Measurements from ENCODE around the gene NPC1L1. TPM values are rescaled to one million over a fixed set of nuclear protein-coding genes. Genes with fewer than 3 reads are reported as not detected.
"Not testable (repeated sequence)": the region's sequence is repeated elsewhere in the genome, so short reads cannot be mapped to it uniquely, and the experiment has no call there.

Gene NPC1L1
- total RNA-seq, 1 experiment from 2014 or later, result 0.04 TPM

DNA sequence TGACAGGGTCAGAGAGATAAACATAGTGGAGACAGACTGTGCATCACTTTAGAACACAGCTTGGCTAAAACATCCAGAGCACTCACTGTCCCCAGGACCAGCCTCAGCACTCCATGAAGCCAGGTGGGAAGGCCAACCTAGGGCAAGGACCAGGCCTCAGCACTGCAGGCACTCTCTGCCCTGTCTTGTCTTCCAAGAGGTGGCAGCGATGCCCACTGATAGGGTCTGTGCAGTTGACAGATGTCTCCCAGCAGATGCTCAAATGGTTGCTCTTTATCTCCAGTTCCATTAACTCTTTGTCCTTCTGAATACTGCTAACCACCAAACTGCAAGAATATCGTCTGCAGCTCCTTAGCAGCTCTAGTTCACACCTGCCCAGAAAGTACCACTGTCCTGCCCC is 23.5 kb upstream of the NPC1L1 start:
- no peaks in the 10 kb centered on the region for H3K9me3 ChIP-seq (ENCODE audit: low read length)
- POLR2A ChIA-PET (ENCODE audit: unreplicated experiment), result interaction anchor here (0.6 to 0.8 kb wide), 2 partner anchors 339 to 1270 kb away, joined by 3 to 5 read pairs; no protein-coding TSS in a partner anchor
- CTCF ChIA-PET, result interaction anchor here (0.9 kb wide), 1 partner anchor 75 kb away, joined by 5 read pairs; no protein-coding TSS in a partner anchor
- no peaks in the 10 kb centered on the region for H3F3A ChIP-seq (ENCODE audit: low read length, unreplicated experiment)
- H3K9ac ChIP-seq (ENCODE audit: low read length), result no peak overlapping the region
- H3K4me1 ChIP-seq (ENCODE audit: insufficient read depth, low read length), result peaks cover 16% of the 10 kb centered on the region
- H3K36me3 ChIP-seq (ENCODE audit: low read depth, low read length), result peaks cover 40% of the 10 kb centered on the region
- TF ChIP-seq EZH2phosphoT487 (IDR thresholded peaks at IDR 0.05; ENCODE audit: borderline replicate concordance, low read length), result no peak
- TF ChIP-seq EZH2 (IDR thresholded peaks at IDR 0.05; ENCODE audit: low read length, unreplicated experiment), result no peak
- TF ChIP-seq, protein P1, sequence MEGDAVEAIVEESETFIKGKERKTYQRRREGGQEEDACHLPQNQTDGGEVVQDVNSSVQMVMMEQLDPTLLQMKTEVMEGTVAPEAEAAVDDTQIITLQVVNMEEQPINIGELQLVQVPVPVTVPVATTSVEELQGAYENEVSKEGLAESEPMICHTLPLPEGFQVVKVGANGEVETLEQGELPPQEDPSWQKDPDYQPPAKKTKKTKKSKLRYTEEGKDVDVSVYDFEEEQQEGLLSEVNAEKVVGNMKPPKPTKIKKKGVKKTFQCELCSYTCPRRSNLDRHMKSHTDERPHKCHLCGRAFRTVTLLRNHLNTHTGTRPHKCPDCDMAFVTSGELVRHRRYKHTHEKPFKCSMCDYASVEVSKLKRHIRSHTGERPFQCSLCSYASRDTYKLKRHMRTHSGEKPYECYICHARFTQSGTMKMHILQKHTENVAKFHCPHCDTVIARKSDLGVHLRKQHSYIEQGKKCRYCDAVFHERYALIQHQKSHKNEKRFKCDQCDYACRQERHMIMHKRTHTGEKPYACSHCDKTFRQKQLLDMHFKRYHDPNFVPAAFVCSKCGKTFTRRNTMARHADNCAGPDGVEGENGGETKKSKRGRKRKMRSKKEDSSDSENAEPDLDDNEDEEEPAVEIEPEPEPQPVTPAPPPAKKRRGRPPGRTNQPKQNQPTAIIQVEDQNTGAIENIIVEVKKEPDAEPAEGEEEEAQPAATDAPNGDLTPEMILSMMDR (conservative IDR thresholded peaks at IDR 0.05; ENCODE audit: low read depth, low read length), result no peak
- H3K79me2 ChIP-seq (ENCODE audit: low read length), result 0 out of 2 replicates have a peak, but pooled peaks cover 4% of the 10 kb centered on the region
- no peak overlapping the region for H3K27ac ChIP-seq (ENCODE audit: low read length)
- peaks cover 6% of the 10 kb centered on the region; the same call in 1 of the 2 replicates for H4K20me1 ChIP-seq (ENCODE audit: low read length)
- no peak for ATAC-seq
- no peaks in the 10 kb centered on the region for H3K27me3 ChIP-seq (ENCODE audit: low read length)
- H2AFZ ChIP-seq (ENCODE audit: low read length), result no peak overlapping the region
- no TSS peak for BruUV-seq (replicated peaks)
- no peaks in the 10 kb centered on the region for H3K9me2 ChIP-seq (replicated peaks; ENCODE audit: low read length)
- intact Hi-C loops (cut with micrococcal nuclease), result loop anchor here (1.0 to 5.0 kb wide), 2 partner anchors 77 to 323 kb away; no protein-coding TSS in a partner anchor
- no peak for DNase-seq
- no peak overlapping the region for H3K4me3 ChIP-seq (ENCODE audit: low read length)
- H3K4me2 ChIP-seq (ENCODE audit: low read length), result no peak overlapping the region

- DNase-seq, result no peak
- Histone ChIP-seq H4K20me1 (ENCODE audit: low read length) (peaks cover 6% of the 10 kb centered on the region; the same call in 1 of the 2 replicates), H3K27me3 (ENCODE audit: low read length) (no peaks in the 10 kb centered on the region), H2AFZ (ENCODE audit: low read length) (no peak overlapping the region), H3K4me2 (ENCODE audit: low read length) (no peak overlapping the region), H3K4me1 (ENCODE audit: insufficient read depth, low read length) (peaks cover 16% of the 10 kb centered on the region), H3F3A (ENCODE audit: low read length, unreplicated experiment) (no peaks in the 10 kb centered on the region), H3K79me2 (ENCODE audit: low read length) (no peaks in the 10 kb centered on the region), H3K36me3 (ENCODE audit: low read depth, low read length) (peaks cover 26% of the 10 kb centered on the region; the same call in 1 of the 2 replicates), H3K9ac (ENCODE audit: low read length) (no peak overlapping the region), H3K9me2 (replicated peaks; ENCODE audit: low read length) (no peaks in the 10 kb centered on the region), H3K9me3 (ENCODE audit: low read length) (no peaks in the 10 kb centered on the region), H3K27ac (ENCODE audit: low read length) (no peak overlapping the region), H3K4me3 (ENCODE audit: low read length) (no peak overlapping the region)
- intact Hi-C loops (cut with micrococcal nuclease), result no loop called here
- TSS peak; percentile 12 for BruUV-seq (replicated peaks)
- ChIA-PET CTCF (no interaction called here), POLR2A (ENCODE audit: unreplicated experiment) (no interaction called here)
- TF ChIP-seq EZH2phosphoT487 (IDR thresholded peaks at IDR 0.05; ENCODE audit: borderline replicate concordance, low read length), result no peak
- TF ChIP-seq EZH2 (IDR thresholded peaks at IDR 0.05; ENCODE audit: low read length, unreplicated experiment), result no peak
- TF ChIP-seq, protein P1 (conservative IDR thresholded peaks at IDR 0.05; ENCODE audit: low read depth, low read length), result no peak
- ATAC-seq, result no peak
Observed at GRCh38 chr7:44563171-44563679, 22.1 kb upstream of the NPC1L1 start.

DNA sequence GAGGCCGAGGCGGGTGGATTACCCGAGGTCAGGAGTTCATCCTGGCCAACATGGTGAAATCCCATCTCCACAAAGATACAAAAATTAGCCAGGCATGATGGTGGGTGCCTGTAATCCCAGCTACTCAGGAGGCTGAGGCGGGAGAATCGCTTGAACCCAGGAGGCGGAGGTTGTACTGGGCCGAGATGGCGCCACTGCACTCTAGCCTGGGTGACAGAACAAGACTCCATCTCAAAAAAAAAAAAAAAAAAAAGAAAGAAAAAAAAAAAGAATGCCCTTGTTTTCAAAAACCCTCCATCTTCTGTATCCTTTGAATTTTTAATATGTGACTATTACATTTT is 21.5 kb upstream of the NPC1L1 start:
- CTCF ChIA-PET; ATAC-seq; H3F3A ChIP-seq (ENCODE audit: low read length, unreplicated experiment); H3K9me2 ChIP-seq (replicated peaks; ENCODE audit: low read length); H4K20me1 ChIP-seq (ENCODE audit: low read length); POLR2A ChIA-PET (ENCODE audit: unreplicated experiment); H3K27me3 ChIP-seq (ENCODE audit: low read length); H3K79me2 ChIP-seq (ENCODE audit: low read length); H3K4me2 ChIP-seq (ENCODE audit: low read length); H3K9me3 ChIP-seq (ENCODE audit: low read length); DNase-seq; H2AFZ ChIP-seq (ENCODE audit: low read length); intact Hi-C loops (cut with micrococcal nuclease); BruUV-seq (replicated peaks); H3K9ac ChIP-seq (ENCODE audit: low read length); H3K4me3 ChIP-seq (ENCODE audit: low read length): not testable (repeated sequence)
- H3K27ac ChIP-seq (ENCODE audit: low read length), result peak overlapping the region; percentile 11; the same call in 1 of the 2 replicates
- H3K4me1 ChIP-seq (ENCODE audit: insufficient read depth, low read length), result peaks cover 16% of the 10 kb centered on the region
- H3K36me3 ChIP-seq (ENCODE audit: low read depth, low read length), result peaks cover 20% of the 10 kb centered on the region; the same call in 1 of the 2 replicates
